ENCODE results near the gene BNIP5. TPM values are rescaled to one million over a fixed set of nuclear protein-coding genes. Genes with fewer than 3 reads are reported as not detected.
A peak's percentile ranks its signal among the peaks of the same experiment; 100 is the strongest.

BNIP5 gene
- total RNA-seq, 2 experiments from 2014 or later, result not detected

DNA sequence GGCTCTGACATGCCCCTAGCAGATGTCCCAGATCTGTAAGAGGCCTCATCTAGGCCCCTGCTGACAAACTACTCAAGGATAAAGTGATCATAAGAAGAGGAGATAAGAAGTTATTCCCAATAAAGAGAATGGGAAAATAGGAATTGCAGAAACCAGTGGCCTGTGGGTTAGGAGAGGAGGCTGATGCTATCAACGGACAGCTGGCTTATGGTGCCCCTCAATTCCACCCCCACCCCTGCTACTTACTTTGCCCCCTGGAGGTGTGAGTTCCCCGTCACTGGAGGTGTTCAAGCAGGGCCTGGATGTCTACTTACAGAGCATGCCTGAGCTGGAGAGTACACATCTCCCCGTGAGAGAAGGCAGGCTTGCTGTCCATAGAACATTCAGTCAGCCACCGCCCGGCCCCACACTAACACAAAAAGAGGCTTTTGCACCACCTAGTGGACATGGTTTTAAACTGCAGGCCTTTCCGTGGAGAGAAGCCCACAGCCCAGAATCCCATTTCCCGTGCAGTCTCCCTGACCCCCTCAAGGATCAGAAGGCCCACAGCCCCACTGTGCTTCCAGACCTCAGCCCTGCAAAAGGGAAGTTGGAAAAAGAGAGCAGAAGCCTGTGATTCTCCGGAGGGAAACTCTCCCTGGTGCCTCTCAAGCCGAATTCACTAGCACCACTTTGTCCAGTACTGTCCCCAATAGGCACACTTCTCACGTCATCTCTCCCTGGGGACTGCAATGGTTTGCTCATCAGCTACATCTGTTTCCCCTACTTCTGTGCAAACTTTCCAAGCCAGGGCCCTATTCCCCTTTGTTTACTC, 23.8 kb upstream of the BNIP5 start:
- intact Hi-C loops (cut with micrococcal nuclease; ENCODE audit: unreplicated experiment), result loop anchor here (1.0 to 2.0 kb wide), 4 partner anchors 19 to 333 kb away; partner anchors contain the start of gene MAPK14
- H3K9me3 ChIP-seq (ENCODE audit: low read length), result no peaks in the 10 kb centered on the region
- POLR2A ChIA-PET, result no interaction called here
- peak; percentile 82 for DNase-seq (ENCODE audit: low spot score)
- CTCF ChIA-PET (ENCODE audit: unreplicated experiment), result interaction anchor here (0.6 kb wide), 2 partner anchors 215 to 576 kb away, joined by 3 to 4 read pairs; no protein-coding TSS in a partner anchor
- no peaks in the 10 kb centered on the region for H3K4me1 ChIP-seq (ENCODE audit: insufficient read depth, low read length, poor library complexity, severe bottlenecking)
- H3K27ac ChIP-seq (ENCODE audit: low read depth, low read length, poor library complexity, severe bottlenecking), result no peak overlapping the region
- no peaks in the 10 kb centered on the region for H3K79me2 ChIP-seq (ENCODE audit: insufficient read depth, low read depth, low read length)
- H2AFZ ChIP-seq (ENCODE audit: low read length), result no peak overlapping the region
- no peak overlapping the region for H3K4me3 ChIP-seq (ENCODE audit: low read depth, low read length, poor library complexity, severe bottlenecking)
- no peaks in the 10 kb centered on the region for H3K36me3 ChIP-seq (ENCODE audit: insufficient read depth, low read length)
- no peaks in the 10 kb centered on the region for H3K9me2 ChIP-seq (ENCODE audit: insufficient read depth, low read length)
- no peak for TF ChIP-seq EZH2phosphoT487 (IDR thresholded peaks at IDR 0.05; ENCODE audit: borderline replicate concordance, low read depth, low read length)
- TF ChIP-seq, protein P1, sequence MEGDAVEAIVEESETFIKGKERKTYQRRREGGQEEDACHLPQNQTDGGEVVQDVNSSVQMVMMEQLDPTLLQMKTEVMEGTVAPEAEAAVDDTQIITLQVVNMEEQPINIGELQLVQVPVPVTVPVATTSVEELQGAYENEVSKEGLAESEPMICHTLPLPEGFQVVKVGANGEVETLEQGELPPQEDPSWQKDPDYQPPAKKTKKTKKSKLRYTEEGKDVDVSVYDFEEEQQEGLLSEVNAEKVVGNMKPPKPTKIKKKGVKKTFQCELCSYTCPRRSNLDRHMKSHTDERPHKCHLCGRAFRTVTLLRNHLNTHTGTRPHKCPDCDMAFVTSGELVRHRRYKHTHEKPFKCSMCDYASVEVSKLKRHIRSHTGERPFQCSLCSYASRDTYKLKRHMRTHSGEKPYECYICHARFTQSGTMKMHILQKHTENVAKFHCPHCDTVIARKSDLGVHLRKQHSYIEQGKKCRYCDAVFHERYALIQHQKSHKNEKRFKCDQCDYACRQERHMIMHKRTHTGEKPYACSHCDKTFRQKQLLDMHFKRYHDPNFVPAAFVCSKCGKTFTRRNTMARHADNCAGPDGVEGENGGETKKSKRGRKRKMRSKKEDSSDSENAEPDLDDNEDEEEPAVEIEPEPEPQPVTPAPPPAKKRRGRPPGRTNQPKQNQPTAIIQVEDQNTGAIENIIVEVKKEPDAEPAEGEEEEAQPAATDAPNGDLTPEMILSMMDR (conservative IDR thresholded peaks at IDR 0.05; ENCODE audit: low read length), result peak; percentile 90
- no peaks in the 10 kb centered on the region for H4K20me1 ChIP-seq (ENCODE audit: insufficient read depth, low read length)
- no TSS peak for BruUV-seq (replicated peaks)
- no peak overlapping the region for H3K4me2 ChIP-seq (ENCODE audit: low read length)

DNA sequence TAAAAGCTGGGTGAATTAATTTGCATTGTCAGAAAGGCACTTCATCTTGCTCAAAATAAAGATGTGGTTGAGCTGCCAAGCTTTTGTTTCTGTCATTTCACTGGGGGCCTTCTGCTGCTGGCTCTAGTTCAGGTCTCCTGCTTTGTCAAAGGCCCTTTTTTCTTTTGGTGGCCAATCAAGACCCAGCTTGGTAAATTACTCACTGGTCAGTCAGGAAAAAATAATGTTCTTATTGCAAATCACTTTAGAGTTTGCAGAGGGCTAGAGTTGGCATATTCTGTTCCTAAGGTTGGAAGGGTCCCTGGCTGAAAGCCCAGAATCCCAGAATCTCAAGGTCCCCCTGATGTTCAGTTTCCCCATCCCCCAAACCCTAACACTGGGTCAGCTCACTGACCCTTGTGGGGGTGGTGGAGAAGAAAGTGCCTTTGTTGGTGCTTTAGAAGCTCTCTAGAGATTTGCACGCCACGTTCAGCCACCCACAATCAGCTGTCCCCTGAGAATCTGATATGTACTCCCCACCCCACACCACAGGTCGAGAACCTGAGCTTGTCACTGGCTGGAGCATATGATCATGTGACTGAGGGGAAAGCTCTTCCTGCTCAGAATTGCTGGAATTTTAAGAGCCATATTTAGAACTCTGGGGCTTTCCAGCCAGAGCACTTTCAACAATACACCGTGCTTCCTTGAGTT, 21.7 kb upstream of the BNIP5 start:
- H2AFZ ChIP-seq (ENCODE audit: low read length), result peak overlapping the region; percentile 11; the same call in 1 of the 2 replicates

More for the DNA sequence above, 21.7 kb upstream of the BNIP5 start:
- H3K36me3 ChIP-seq (ENCODE audit: insufficient read depth, low read length), result no peaks in the 10 kb centered on the region
- CTCF ChIA-PET (ENCODE audit: unreplicated experiment), result interaction anchor here (0.5 to 0.8 kb wide), 2 partner anchors 10 to 81 kb away, joined by 3 read pairs; no protein-coding TSS in a partner anchor
- no peak for TF ChIP-seq EZH2phosphoT487 (IDR thresholded peaks at IDR 0.05; ENCODE audit: borderline replicate concordance, low read depth, low read length)
- TF ChIP-seq, protein P1 (conservative IDR thresholded peaks at IDR 0.05; ENCODE audit: low read length), result no peak
- H3K27ac ChIP-seq (ENCODE audit: low read depth, low read length, poor library complexity, severe bottlenecking), result no peak overlapping the region
- no peaks in the 10 kb centered on the region for H3K4me1 ChIP-seq (ENCODE audit: insufficient read depth, low read length, poor library complexity, severe bottlenecking)
- H3K4me2 ChIP-seq (ENCODE audit: low read length), result no peak overlapping the region
- intact Hi-C loops (cut with micrococcal nuclease; ENCODE audit: unreplicated experiment), result no loop called here
- no peaks in the 10 kb centered on the region for H3K79me2 ChIP-seq (ENCODE audit: insufficient read depth, low read depth, low read length)
- POLR2A ChIA-PET, result interaction anchor here (0.6 kb wide), 1 partner anchor 391 kb away, joined by 4 read pairs; no protein-coding TSS in a partner anchor
- no peaks in the 10 kb centered on the region for H4K20me1 ChIP-seq (ENCODE audit: insufficient read depth, low read length)
- H3K4me3 ChIP-seq (ENCODE audit: low read depth, low read length, poor library complexity, severe bottlenecking), result no peak overlapping the region
- no peaks in the 10 kb centered on the region for H3K9me3 ChIP-seq (ENCODE audit: low read length)
- no peak for DNase-seq (ENCODE audit: low spot score)
- no peaks in the 10 kb centered on the region for H3K9me2 ChIP-seq (ENCODE audit: insufficient read depth, low read length)
- no TSS peak for BruUV-seq (replicated peaks)
